K562 (cell line): ENCODE data around the gene SIGLEC11. TPM values are rescaled to one million over a fixed set of nuclear protein-coding genes. Genes with fewer than 3 reads are reported as not detected.

Source experiments
- ATAC-seq: fragments of 200-7000 bp; cut with Tn5 transposase; 3 replicates; pipeline ENCODE4 v1.9.1; 2020; ENCODE audit warnings: moderate library complexity
- BruUV-seq: library from RNA; stranded (reverse); fragments of 400-500 nt; replicated peaks from 2 replicates; lab custom pipeline; 2021; lab: Mats Ljungman, UMichigan
- CTCF ChIA-PET: fragments of 300-600 bp; formaldehyde crosslinking; extraction: SDS; loops from one replicate; lab custom pipeline; 2021; ENCODE audit warnings: low intra/inter-chr PET ratio; lab: Yijun Ruan, JAX
- POLR2A ChIA-PET: fragments of 300-600, 350-650 bp; sonication (Branson Sonifier 250); formaldehyde crosslinking; extraction: SDS; loops from one replicate; lab custom pipeline; 2021; ENCODE audit warnings: antibody characterized with exemption, inconsistent platforms; lab: Yijun Ruan, JAX
- DNase-seq, 4 experiments: peaks; one replicate each; pipeline versions ENCODE4 v3.0.0 to v3.0.0-alpha.2; 2011 to 2018; ENCODE audit warnings: low spot score in 3 of 4, mixed read lengths in 3 of 4; ENCODE audit errors: extremely low read depth in 1 of 4
- FAIRE-seq: peaks from 2 replicates; lab custom pipeline; 2011; peaks lifted over from hg19 to GRCh38; lab: Jason Lieb, UNC
- H2AFZ ChIP-seq: 2 replicates; pipeline ENCODE4 v1.6.0; 2011; ENCODE audit warnings: low read depth, low read length, control low read depth, inconsistent platforms
- H3K27ac ChIP-seq: fragments of 200-600 bp; 3 replicates; pipeline ENCODE4 v1.8.0; 2011; ENCODE audit warnings: low read depth, mild to moderate bottlenecking, control low read depth, inconsistent platforms, low read length, moderate library complexity, mixed read lengths; ENCODE audit errors: extremely low read depth
- H3K27me3 ChIP-seq, 2 experiments: fragments of 300-600 bp in 1 of 2; 2 replicates in 1 of 2; 3 replicates in 1 of 2; pipeline versions ENCODE4 v1.6.0 to v1.8.0; 2011; ENCODE audit warnings: inconsistent platforms in 2 of 2, low read length in 2 of 2, mild to moderate bottlenecking in 1 of 2, mixed read lengths in 1 of 2, moderate library complexity in 1 of 2; ENCODE audit not compliant: control insufficient read depth in 2 of 2, insufficient read depth in 2 of 2
- H3K36me3 ChIP-seq: fragments of 300-600 bp; 3 replicates; pipeline ENCODE4 v1.8.0; 2011; ENCODE audit warnings: mild to moderate bottlenecking, low read length, inconsistent platforms; ENCODE audit not compliant: control insufficient read depth, insufficient read depth
- H3K4me1 ChIP-seq, 2 experiments: fragments of 200-600 bp in 1 of 2; replicated peaks in 1 of 2; 2 replicates in 1 of 2; 3 replicates in 1 of 2; pipeline versions ENCODE4 v1.5.1 to v1.8.0; 2011; ENCODE audit warnings: inconsistent platforms in 2 of 2, low read length in 2 of 2, mild to moderate bottlenecking in 1 of 2, mixed read lengths in 1 of 2, moderate library complexity in 1 of 2; ENCODE audit not compliant: control insufficient read depth in 2 of 2, insufficient read depth in 2 of 2
- H3K4me2 ChIP-seq: 2 replicates; pipeline ENCODE4 v1.6.1; 2011; ENCODE audit warnings: low read length, control low read depth, inconsistent platforms, mixed read lengths; ENCODE audit not compliant: insufficient read depth
- H3K4me3 ChIP-seq: fragments of 200-600 bp; sonication (generic), shearing (Covaris generic); 2 replicates; pipeline ENCODE4 v1.5.1; 2016; ENCODE audit warnings: control low read depth, inconsistent platforms
- H3K79me2 ChIP-seq: fragments of 200-600 bp; 3 replicates; pipeline ENCODE4 v1.8.0; 2011; ENCODE audit warnings: low read length, inconsistent platforms; ENCODE audit not compliant: control insufficient read depth, insufficient read depth
- H3K9ac ChIP-seq, 2 experiments: 2 replicates each; pipeline versions ENCODE4 v1.6.0 to v1.6.1; 2011; ENCODE audit warnings: low read depth in 2 of 2, low read length in 2 of 2, control low read depth in 1 of 2, inconsistent platforms in 1 of 2, mild to moderate bottlenecking in 1 of 2, mixed read lengths in 1 of 2; ENCODE audit not compliant: insufficient read depth in 1 of 2
- H3K9me1 ChIP-seq: one replicate; pipeline ENCODE4 v1.6.0; 2011; ENCODE audit warnings: inconsistent platforms, mild to moderate bottlenecking, low read length, moderate library complexity; ENCODE audit not compliant: control insufficient read depth, insufficient read depth
- H3K9me3 ChIP-seq: replicated peaks from 2 replicates; pipeline ENCODE4 v1.5.1; 2011; ENCODE audit warnings: low read depth, low read length, inconsistent platforms; ENCODE audit not compliant: control insufficient read depth, insufficient read depth
- H4K20me1 ChIP-seq: replicated peaks from 2 replicates; pipeline ENCODE4 v1.6.1; 2011; ENCODE audit warnings: low read length, inconsistent platforms, mixed read lengths; ENCODE audit not compliant: control insufficient read depth, insufficient read depth
- POLR2AphosphoS5 ChIP-seq: IDR thresholded peaks from 2 replicates; pipeline ENCODE4 v1.6.1; 2011; ENCODE audit warnings: mild to moderate bottlenecking, low read depth, low read length, moderate library complexity; ENCODE audit not compliant: control insufficient read depth, insufficient read depth
- POLR2G ChIP-seq: fragments of 200-400 bp; formaldehyde crosslinking; IDR thresholded peaks from 2 replicates; pipeline ENCODE4 v1.6.1; 2017; ENCODE audit warnings: low read depth, mild to moderate bottlenecking, antibody characterized with exemption, low read length, moderate library complexity
- PTRF ChIP-seq: fragments of 450-650 bp; IDR thresholded peaks from 2 replicates; pipeline ENCODE4 v1.6.1; 2016; ENCODE audit warnings: mild to moderate bottlenecking, missing genetic modification characterization, missing compliant biosample characterization
- RBFOX2 ChIP-seq: fragments of 200-400 bp; formaldehyde crosslinking; IDR thresholded peaks from 2 replicates; pipeline ENCODE4 v1.6.1; 2017; ENCODE audit warnings: low read depth, mild to moderate bottlenecking, low read length, moderate library complexity
- TAF7 ChIP-seq: fragments of 450-650 bp; IDR thresholded peaks from 2 replicates; pipeline ENCODE4 v1.6.1; 2016; ENCODE audit warnings: missing genetic modification characterization, missing compliant biosample characterization
- ZNF146 ChIP-seq: IDR thresholded peaks from one replicate; pipeline ENCODE4 v1.6.1; 2018; ENCODE audit warnings: missing compliant biosample characterization; ENCODE audit not compliant: unreplicated experiment
- WGBS: fragments of 100-300 bp; shearing (Covaris generic); methylation state at CpG from one replicate; pipeline ENCODE4 v1.1.6; 2016; ENCODE audit warnings: low coverage, mixed read lengths; ENCODE audit not compliant: insufficient coverage; ENCODE audit errors: missing lambda C conversion rate; 5-methylcytosine and 5-hydroxymethylcytosine counted together
- in situ Hi-C: fragments of 300-500 bp; cut with MboI; formaldehyde crosslinking; loops from 4 replicates; pipeline ENCODE4 v1.15.0; 2018; ENCODE audit warnings: inconsistent platforms, mixed read lengths
- intact Hi-C: fragments of 100-400 bp; cut with micrococcal nuclease; formaldehyde crosslinking; loops from 2 replicates; pipeline ENCODE4 v1.14.2; 2022
- polyA plus RNA-seq, 8 experiments: library from polyadenylated mRNA; depleted of rRNA in 4 of 8; stranded (reverse) in 5 of 8; unstranded in 3 of 8; fragments of >200 nt; fragmentation: Nextera tagmentation in 2 of 8; fragmentation: Illumina TruSeq in 1 of 8; extraction: Ambion mirVana in 2 of 8; extraction: Trizol in 1 of 8; gene quantifications; 2 replicates each; pipeline versions ENCODE4 v1.2.1 to v1.2.3, GENCODE V29; 2011 to 2014; ENCODE audit warnings: inconsistent platforms in 1 of 8, missing spikeins in 1 of 8
- total RNA-seq, 7 experiments: library from RNA; depleted of rRNA in 6 of 7; stranded (reverse); fragments of >200 nt in 6 of 7; fragmentation: Illumina TruSeq in 2 of 7; extraction: Trizol in 2 of 7; gene quantifications; 2 replicates each; pipeline versions ENCODE4 v1.2.1 to v1.2.3, GENCODE V29; 2011 to 2021; ENCODE audit warnings: low replicate concordance in 1 of 7
- TF ChIP-seq, protein P1 (sequence below): sonication (generic); formaldehyde crosslinking; IDR thresholded peaks from 2 replicates; pipeline ENCODE4 v1.8.1; 2023; ENCODE audit warnings: mild to moderate bottlenecking, missing genetic modification reagents

The SIGLEC11 gene
- total and polyA plus RNA-seq, 9 of the 15 experiments (the other 6 are each of a cell fraction or from before 2014, with no cell fraction given) = not detected

DNA sequence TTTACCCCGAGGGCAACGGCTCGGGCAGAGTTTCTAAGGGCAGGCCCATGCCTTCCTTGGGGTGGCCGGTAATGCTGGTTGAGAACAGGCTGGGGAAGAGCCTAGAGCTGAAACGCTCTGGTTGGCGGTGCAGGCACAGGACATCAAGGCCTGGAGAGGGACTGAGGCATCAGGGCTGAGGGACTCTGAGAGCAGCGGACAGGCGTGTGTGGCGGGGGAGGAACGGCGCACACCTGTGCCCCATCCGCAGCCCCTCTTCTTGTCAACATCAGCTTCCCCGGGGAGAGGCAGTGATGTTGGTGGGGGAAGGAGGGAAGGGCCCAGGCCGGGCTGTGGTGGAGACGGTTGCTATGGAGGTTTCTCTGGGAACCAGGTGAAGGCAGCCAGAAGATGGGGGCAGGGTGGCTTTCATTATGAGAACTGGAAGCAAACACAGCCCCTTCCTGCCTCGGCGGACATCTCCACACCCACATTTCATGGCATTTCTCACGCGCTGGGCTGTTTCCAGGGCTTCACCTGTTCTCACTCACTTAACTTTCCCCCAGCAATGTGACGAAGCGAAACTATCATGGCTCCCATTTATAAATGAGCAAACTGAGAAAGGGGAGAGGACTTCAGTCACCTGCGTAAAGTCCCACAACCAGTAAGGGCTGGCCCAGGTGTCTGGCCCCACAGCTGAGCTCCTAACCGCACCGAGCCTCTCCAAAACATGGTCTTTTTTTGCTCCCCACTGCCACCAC lies 40.2 kb downstream of the SIGLEC11 start:
- H3K4me1 ChIP-seq = peaks cover 15 to 37% of the 10 kb centered on the region in 2 experiments; a peak in 4 of 5 replicates
- no peak for ATAC-seq
- H2AFZ ChIP-seq = no peak overlapping the region
- peaks cover 35% of the 10 kb centered on the region for H4K20me1 ChIP-seq
- in situ Hi-C loops = no loop called here
- H3K79me2 ChIP-seq = peaks cover 91% of the 10 kb centered on the region
- no peak for FAIRE-seq
- WGBS = 92% methylated on average over 23 of the region's 24 CpGs
- peaks cover 92% of the 10 kb centered on the region for H3K36me3 ChIP-seq
- no peaks in the 10 kb centered on the region for H3K27me3 ChIP-seq
- no peaks in the 10 kb centered on the region for H3K9me3 ChIP-seq
- TF ChIP-seq, protein P1, sequence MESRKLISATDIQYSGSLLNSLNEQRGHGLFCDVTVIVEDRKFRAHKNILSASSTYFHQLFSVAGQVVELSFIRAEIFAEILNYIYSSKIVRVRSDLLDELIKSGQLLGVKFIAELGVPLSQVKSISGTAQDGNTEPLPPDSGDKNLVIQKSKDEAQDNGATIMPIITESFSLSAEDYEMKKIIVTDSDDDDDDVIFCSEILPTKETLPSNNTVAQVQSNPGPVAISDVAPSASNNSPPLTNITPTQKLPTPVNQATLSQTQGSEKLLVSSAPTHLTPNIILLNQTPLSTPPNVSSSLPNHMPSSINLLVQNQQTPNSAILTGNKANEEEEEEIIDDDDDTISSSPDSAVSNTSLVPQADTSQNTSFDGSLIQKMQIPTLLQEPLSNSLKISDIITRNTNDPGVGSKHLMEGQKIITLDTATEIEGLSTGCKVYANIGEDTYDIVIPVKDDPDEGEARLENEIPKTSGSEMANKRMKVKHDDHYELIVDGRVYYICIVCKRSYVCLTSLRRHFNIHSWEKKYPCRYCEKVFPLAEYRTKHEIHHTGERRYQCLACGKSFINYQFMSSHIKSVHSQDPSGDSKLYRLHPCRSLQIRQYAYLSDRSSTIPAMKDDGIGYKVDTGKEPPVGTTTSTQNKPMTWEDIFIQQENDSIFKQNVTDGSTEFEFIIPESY (CRISPR knock-in tag) = 0 out of 2 replicates have a peak, but pooled peaks have one; percentile 14
- TF ChIP-seq POLR2G (peak; percentile 54; the same call in 1 of the 2 replicates), ZNF146 (CRISPR knock-in tag) (no peak), POLR2AphosphoS5 (0 out of 2 replicates have a peak, but pooled peaks have one; percentile 14), PTRF (tag) (no peak), RBFOX2 (peak; percentile 58), TAF7 (tag) (no peak)
- CTCF ChIA-PET = no interaction called here
- no TSS peak for BruUV-seq
- H3K27ac ChIP-seq = no peak overlapping the region
- no peak overlapping the region for H3K4me3 ChIP-seq
- no peak for DNase-seq
- H3K9me1 ChIP-seq = peaks cover 9% of the 10 kb centered on the region
- intact Hi-C loops = no loop called here
- no peak overlapping the region for H3K9ac ChIP-seq
- POLR2A ChIA-PET = interaction anchor here (1.5 to 13.2 kb wide), 4 partner anchors 8 to 26 kb away, joined by 4 to 105 read pairs (median 14); partner anchors contain the start of genes ATF5 and NUP62
- no peak overlapping the region for H3K4me2 ChIP-seq
